SW480 (cell line): ENCODE measurements around the gene E2F8.
A peak's percentile ranks its signal among the peaks of the same experiment; 100 is the strongest.

Experiments
- DNase-seq: peaks from one replicate; pipeline ENCODE4 v3.0.0-alpha.2; 2016; ENCODE audit warnings: low spot score

E2F8 gene

DNA sequence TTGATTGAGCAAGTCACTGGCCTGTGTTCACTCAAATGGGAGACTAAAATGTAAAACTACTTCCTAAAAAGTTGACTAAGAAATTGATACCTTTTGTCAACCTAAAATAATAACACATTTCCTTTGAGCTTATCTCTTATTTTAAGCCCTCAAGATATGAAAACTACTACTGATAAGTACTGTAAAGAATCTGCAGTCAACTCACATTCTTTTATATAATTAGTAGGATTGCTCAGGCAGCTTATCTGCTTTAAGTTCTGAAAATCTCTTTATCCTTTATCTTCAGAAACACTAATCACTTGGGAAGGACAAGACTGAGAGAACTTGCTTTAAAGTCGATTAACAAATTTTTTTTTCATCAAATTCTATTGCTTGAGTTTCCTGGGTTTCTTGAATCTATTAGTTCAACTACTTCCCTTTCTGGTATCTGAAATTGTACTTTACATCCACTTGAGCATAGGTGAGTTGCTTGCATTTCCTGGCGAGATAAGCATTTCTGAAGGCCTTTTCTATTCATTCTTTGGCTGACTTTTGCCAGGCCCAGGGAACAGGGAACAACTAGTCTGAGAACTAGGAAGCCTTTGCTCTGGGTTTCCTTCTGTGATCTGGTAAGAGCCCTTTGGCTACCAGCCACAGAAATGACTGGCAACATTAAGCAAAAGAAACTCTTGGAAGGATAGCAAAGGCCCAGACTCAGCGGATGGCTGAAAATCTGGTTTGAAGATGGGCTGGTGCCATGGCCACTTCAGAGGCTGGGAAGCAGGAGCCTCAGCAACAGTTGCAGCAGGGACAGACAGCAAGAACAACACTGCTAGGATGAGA lies 19.6 kb downstream of the E2F8 start:
- DNase-seq: no peak

DNA sequence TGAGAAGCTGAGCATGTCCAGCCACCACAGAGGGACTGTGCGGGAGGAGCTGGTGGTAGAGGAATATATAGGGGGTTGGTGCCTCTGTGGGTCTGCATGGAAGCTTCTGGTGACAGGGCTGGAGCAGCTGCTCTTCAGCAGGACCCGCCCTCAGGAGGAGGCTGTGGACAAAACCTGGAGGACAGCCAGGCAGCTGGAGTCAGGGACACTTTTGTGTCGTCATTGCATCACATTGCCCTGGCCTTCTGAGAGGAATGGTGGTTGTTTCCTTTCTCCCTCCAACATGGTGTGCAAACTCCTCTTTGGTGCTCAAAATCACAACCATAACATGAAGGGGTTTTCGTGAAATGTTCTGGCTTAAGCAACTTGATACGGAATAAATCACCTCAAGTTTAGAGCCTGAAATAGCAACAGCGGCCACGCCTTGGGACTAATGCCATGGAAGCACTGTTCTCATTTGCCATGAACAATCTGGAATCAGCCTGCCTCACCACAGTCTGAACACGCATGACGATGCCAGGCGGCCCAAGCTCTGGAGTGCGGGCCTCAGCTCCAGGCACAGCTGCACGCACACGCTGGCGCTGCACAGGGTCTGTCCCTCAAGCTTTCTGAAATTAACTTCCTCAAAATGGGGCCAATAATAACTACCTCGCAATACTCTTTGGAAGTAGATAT lies 21.8 kb downstream of the E2F8 start:
- DNase-seq: no peak

DNA sequence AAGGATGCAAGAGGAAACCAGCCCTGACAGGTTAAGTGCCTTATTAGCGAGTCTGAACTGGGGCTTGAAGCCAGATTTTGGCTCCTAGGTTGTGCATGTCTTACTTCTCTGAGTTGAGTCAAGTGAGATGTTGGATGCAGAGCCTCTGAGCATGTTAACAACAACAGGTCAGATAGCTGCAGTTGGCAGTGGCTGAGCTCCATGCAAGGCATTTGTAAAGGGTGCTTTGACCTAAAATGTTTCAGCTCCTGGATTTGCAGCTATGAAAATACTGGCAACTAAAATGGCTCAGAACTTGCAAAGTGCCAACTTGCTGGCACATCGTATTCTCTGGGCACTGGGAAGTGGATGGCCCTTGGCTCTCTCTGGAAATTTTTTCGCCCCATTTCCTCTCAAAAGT lies 22.5 kb downstream of the E2F8 start:
- DNase-seq: no peak

DNA sequence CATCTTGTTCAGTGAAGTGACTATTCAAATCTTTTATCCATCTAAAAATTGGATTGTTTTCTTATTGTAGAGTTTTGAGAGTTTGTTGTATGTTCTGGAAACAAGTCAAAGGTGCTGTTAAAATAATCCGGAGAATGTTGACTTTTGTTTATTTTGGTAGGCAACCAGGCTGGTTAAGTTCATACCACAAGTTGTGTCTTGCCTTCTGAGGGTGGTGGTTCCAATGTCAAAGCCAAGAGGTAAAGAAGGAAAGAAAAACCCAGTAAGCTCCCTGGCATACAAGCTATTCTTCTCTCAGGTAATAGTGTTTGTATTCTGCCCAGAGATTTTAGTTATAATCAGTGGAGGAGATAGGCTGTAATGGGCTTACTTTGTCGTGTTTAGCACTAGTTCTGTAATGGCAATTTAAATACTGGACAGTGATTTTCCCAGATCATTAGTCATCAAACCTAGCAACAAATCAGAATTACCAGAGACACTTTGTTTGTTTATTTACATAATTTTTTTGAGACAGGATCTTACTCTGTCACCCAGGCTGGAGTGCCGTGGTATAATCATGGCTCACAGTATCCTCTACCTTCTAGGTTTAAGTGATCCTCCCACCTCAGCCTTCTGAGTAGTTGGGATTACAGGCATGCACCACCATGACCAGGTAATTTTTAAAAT lies 23.9 kb downstream of the E2F8 start:
- no peak for DNase-seq

DNA sequence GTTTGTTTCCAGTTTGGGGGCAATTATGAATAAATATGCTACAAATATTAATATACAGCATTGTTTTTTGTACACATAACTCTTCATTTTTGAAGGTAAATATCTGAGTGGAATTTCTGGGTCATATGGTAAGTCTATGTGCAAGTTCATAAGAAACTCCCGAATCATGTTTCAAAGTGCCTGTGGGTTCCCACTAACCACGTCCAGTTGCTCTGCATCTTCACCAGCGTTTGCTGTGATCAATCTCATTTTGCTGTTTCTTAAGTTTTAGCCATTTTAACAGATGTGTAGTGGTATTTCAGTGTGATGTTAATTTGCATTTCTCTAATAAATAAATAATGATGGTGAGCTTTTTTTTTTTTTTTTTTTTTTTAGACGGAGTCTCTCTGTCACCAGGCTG lies 24.7 kb downstream of the E2F8 start:
- DNase-seq: no peak

DNA sequence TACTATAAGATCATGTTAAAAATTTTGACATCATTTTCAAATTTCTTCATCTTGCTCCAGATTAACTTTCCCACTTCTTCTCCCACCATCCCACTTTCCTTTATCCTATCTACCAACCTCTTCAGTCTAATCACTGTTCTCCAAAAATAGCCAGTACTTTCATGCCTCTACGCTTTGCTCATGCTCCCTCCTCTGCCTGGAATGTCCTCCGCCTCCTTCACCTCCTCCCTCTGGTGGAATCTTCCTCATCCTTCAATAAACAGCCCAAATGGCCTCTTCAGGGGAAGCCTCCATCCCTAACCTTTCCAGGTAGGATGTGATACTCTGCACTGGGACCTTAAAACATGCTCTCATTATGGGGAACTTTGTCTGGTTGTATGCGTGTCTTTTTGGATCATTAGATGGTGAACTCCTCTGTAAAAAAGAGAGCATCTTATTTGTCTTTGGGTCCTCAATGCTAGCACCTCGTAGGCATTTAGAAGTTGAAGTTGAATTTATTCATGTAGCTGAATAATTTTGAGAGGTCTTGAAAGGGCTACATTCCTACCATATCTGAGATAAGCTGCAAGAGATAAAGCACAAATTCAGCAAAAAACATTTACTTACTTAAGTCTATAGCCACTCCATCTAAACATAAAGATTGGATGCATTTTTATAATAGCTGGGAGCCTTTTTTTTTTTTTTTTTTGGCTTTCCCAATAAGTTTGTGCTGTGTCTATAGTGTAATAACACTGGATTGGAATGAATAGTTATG lies 31.0 kb downstream of the E2F8 start:
- no peak for DNase-seq

DNA sequence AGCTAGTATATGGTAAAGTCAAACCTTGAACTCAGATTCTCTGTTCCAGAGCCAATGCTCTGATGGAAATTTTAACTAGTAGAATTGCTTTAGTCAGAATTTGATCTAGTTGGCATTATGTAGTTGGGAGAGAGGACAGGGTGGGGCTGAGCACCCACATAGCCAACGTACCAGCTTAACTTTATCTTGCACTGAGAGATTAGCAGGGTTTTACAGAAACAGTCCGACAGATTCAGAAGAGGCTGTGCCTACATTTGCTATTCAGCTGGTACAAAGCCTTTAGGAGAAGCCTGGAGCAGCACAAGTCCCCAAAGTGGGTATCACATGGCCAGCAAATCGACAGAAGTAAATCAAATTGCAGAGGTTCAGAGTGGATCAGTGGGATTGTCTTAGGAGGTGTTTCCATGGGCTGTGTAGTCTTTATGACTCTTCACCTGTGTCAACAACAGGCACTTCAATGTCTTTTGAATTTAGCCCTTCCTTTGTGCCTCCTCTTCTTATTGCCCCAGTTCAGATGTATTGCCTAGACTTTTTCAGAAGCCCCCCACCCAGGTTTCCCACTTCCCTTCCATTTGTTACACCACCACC lies 31.7 kb downstream of the E2F8 start:
- DNase-seq: no peak

DNA sequence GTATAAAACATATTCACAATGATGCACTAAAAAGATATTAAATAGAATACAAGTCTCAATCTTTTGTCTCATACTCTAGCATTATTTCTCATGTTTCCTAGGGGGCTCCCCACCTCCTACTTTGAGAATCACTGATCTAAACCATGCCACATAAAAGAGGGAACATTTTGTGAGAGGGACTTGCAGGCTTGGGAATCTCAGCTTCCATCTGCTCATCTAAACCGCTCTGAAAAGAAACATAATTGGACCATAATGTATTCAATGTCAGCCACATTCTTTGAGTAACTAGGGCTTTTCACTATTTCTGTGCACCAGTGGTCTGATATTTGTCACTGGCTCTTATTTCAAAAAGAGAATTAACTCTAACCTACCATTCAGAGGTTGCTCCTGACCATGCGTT lies 32.6 kb downstream of the E2F8 start:
- DNase-seq: no peak

DNA sequence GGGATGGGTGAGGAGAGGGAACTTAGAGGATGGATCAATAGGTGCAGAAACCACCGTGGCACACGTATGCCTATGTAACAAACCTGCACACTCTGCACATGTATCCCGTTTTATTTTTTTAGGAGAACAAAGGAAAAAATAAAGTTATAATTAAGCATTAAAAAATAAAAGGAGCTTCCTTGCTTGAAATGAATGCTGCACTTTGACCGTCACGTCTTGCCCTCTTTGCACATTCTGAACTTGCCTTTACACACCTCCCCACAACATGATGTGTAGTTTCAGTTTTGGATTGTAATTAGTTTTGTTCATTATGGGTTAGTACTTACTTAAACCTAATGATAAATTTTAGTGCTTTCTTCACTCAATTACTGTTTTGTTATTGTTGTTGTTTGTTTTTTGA lies 35.9 kb downstream of the E2F8 start:
- no peak for DNase-seq

DNA sequence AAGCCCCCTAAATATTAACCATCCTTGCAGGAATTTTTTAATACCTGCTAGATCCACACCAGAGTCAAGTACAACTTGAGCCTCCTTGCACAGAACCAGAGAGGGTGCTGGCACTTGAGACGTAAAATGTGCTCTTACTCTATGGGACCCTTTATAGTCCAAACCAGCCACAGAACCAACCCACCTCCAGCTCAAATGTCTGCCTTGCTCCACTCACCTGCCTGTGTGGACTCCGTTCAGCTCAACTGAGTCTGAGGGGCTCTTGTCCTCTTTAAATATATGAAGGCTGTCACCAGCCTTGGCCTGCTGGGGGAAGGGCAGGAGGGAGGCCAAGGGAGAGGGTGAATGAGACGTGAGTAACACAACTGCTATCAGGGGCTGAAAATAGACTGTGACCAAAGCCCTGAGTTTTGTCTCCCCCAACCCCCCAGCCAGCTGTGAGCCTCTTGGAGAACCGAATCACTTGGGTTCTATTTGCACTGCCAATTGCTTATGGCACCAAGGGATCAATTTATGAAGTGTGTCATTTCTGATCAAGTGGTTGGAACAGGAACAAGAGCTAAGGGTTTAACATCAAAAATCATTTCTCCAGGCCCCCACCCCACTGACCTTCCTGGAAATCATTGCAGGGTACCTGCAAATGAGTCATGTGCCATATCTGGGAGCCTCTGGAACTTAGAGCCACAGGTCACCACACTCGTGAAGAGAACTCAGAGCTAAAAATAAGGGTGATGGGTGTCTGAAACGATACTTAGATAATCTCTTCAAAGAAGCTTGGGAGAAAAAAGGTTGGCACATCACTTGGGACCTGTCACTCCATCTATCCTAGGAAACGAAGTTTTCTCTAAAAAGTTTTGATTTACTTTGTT lies 38.8 kb downstream of the E2F8 start, which contains the start of gene CSRP3:
Gene CSRP3, minus strand, starts transcription at position 247 of the 869 bp plus-strand sequence. CDS start 9,535 bp downstream, outside the sequence.
- no peak for DNase-seq

DNA sequence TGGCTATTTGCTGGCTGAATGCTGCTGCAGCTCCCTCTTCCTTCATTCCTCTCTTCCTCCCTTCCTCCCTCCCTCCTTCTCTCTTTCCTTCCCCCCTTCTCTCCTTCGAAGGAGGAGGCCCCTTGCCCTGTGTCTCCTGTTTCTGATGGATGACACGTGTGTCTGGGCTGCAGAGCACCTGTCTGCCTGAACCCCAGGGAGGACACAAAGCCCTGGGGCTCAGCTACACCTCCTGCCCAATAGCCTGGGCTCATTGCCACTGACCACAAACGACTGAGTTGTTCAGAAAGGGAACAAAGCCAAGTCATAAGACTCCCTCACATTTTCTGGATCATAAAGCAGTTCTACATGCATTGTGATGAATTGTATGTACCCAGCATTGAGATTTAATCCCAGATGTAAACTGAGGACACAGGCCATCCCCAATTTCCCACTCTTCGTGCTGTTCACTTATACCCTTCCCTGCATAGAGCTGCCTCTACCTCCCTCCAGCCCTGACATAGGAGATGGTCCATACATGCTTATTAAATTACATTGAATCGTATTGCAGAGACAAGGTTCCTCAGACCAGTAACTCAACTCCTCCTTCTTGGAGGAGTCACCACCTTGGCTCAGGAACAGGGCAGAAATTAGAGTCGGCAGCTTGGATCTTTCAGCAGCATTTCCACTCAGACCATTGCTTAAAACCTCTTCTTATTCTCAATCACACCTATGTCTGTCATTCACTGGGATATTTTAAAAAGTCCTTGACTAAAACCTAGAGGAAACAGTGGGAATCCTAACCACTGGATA lies 40.1 kb downstream of the E2F8 start:
- peak; percentile 13 for DNase-seq

DNA sequence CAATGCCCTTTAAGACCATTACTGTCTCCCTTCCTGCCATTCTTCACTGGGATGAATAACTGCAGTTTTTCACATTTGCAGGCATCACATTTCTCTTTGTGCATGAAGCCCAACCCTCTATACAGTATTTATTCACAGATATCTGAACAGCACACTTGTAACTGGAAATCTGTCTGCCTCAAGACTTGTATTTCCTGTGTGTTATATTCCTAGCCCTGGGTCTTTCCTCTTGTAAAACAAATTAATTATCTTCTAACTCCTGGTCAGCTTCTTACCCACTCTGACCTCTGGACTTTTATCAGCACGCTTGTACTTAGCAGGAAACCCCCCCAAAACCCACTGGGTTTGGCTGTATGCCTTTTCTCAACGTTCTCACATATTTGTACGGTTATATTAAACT lies 41.0 kb downstream of the E2F8 start:
- no peak for DNase-seq

DNA sequence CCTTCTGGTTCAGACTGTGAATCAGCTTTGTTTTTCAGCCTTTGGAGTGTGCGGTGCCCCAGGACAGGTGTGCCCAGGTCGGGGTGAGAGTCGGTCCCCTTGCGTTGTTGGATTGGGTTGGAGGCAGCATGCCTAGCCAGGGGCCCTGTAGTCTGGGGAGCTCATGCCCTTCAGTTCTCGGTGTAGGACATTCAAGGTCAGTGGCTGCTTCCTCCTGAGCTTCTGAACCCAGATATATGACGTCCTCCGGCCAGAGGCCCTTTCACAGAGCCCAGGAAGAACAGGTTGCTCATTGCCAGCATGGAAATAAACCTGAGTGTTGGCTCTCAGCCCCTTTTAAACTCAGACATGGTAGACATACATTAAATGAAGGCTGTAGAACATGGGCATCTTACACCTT lies 41.7 kb downstream of the E2F8 start:
- no peak for DNase-seq

DNA sequence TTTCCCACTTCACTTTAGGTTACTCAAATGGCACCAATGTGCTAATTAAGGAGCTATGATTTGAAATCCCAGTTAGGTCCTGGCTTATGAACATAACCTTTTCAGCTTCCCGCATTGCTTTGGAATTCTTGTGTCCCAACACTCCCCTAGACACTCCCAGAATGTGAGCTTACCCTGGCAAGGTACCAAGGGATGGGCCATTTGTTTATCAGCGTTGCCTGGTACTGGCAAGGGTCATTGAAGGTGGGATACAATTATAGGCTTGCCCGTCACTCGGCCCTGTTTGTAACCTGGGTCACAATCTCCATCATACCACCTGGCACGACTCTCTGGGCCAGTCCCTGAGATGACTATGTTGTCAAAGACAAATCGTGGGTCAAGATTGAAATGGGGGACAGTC lies 44.3 kb downstream of the E2F8 start:
- DNase-seq: no peak

DNA sequence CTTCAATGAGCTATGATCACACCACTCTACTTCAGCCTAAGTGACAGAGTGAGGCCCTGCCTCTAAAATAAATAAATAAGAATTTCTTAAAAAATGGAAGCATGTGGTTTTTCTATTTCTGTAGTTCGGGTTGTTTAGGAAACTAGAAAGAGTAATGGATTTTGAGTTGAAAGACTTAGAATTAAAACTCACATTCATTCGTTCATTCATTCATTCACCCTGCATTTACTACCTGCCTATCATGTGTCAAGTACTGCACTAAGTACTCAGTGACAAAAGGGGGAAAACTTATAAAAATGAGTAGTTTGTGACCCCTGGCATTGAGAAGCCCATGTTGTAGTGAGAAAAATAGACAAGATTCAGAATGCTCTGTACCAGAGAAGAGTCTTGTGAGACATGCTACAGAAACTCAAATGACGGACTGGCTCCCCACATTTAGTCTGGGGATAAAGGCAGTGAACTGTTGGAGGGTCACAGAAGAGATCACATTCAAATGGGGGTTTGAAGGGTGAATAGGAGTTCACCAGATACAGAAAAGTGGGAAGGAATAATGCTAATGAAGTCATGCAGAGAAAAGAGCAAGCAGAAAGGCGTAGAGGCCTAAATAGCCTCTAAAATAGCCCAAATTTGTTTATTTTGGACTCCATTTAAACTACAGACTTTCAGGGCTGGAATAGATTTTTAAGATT lies 46.0 kb downstream of the E2F8 start:
- no peak for DNase-seq

DNA sequence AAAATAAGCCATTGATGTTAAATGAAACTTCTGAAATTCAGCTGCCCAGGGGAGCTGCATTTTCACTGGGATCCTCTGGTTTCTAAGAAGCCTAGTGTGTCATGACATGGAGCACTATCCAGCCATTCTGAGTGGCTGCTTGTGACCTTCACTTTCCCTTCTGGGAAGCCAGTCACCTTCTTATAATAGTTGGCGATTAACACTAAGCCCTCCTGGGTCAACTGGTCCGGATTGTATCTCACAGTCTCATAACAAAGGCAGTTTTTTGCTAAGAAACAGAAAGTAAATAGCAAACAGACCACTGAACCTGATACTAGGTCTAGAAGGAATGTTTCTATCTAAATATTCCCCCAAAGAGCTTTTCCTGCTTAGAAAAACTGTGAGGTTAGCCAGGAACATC lies 46.8 kb downstream of the E2F8 start:
- DNase-seq: no peak

DNA sequence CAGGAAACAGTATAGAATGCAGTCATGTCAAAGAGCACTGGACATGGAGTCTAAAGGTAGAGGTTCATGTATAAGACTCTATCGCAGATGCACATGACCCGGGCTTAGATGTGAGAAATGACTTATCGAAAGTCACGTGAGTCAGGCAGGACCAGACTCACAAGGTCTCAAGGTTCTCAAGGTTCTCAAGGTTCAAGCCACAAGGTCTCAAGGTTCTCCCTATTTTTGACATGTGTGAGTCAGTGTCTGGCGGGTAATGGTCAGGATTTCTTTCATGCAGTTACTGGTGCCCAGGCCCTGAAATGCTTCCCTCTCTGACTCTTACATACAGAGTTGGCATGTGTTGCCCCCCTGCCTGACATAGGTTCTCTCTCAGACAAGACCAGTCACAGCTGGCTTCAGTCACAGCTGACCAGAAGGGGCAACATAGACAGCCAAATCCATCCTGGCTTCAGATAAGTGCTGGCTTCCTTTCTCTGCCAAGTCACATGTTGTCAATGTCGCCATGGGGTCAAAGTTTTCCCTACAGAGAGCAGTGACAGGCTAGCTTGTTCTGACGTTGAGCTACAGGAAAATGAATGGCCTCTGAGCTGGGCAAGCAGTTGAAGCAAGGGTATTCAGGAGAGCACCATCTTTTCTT lies 49.1 kb downstream of the E2F8 start:
- no peak for DNase-seq

DNA sequence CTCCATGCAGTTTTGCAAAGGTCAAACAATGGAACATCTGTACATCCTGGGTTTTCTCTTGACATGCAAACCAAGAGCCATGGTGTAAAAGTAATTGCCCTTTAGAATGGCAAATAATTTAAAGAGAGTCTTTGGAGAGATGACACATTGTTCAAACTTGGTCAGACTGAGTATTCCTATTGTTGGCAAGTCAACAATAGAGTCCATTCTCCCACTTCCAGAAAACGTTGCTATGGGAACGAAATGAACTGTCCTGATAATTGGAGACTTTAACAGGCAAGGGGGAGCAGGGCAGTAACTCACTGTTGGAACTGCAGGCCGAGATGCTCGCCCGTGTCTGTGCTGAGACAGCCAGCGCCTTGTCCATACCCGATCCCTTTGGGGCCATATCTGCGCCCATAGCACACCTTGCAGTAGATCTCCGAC lies 52.9 kb downstream of the E2F8 start:
- no peak for DNase-seq
